HepG2 (cell line): ENCODE results near the gene NLRP12. TPM values are rescaled to one million over a fixed set of nuclear protein-coding genes. Genes with fewer than 3 reads are reported as not detected.

Source experiments
- FOSL2 ChIP-seq: sonication (generic); formaldehyde crosslinking; IDR thresholded peaks from 2 replicates; pipeline ENCODE4 v1.4.0; 2020; ENCODE audit warnings: missing genetic modification reagents
- FOXA3 ChIP-seq: IDR thresholded peaks from 2 replicates; pipeline ENCODE4 v1.6.1; 2016; ENCODE audit warnings: missing genetic modification reagents, missing compliant biosample characterization
- FOXO1 ChIP-seq: sonication (generic); formaldehyde crosslinking; IDR thresholded peaks from 2 replicates; pipeline ENCODE4 v1.4.0; 2020; ENCODE audit warnings: missing genetic modification reagents
- HHEX ChIP-seq: IDR thresholded peaks from 2 replicates; pipeline ENCODE4 v1.6.1; 2016; ENCODE audit warnings: control low read depth
- IRX3 ChIP-seq: sonication (generic); formaldehyde crosslinking; IDR thresholded peaks from 2 replicates; pipeline ENCODE4 v1.8.1; 2023; ENCODE audit warnings: mild to moderate bottlenecking, low read depth, missing genetic modification reagents, borderline replicate concordance
- MEIS1 ChIP-seq: sonication (generic); formaldehyde crosslinking; IDR thresholded peaks from 2 replicates; pipeline ENCODE4 v1.9.0; 2021; ENCODE audit warnings: mild to moderate bottlenecking, missing genetic modification reagents, moderate library complexity, borderline replicate concordance
- MEIS2 ChIP-seq: sonication (generic); formaldehyde crosslinking; IDR thresholded peaks from 2 replicates; pipeline ENCODE4 v1.9.0; 2021; ENCODE audit warnings: mild to moderate bottlenecking, missing genetic modification reagents
- MIER3 ChIP-seq: IDR thresholded peaks from 2 replicates; pipeline ENCODE4 v1.6.1; 2016; ENCODE audit warnings: missing compliant biosample characterization, borderline replicate concordance
- PRMT3 ChIP-seq: sonication (generic); formaldehyde crosslinking; IDR thresholded peaks from 2 replicates; pipeline ENCODE4 v1.8.1; 2022; ENCODE audit warnings: low read depth, mild to moderate bottlenecking, moderate library complexity, missing genetic modification reagents, borderline replicate concordance
- RXRB ChIP-seq: IDR thresholded peaks from 2 replicates; pipeline ENCODE4 v1.6.1; 2016; ENCODE audit warnings: borderline replicate concordance, missing genetic modification reagents, missing compliant biosample characterization
- SUZ12 ChIP-seq: fragments of 150-350 bp; IDR thresholded peaks from 2 replicates; pipeline ENCODE4 v1.6.1; 2014; ENCODE audit warnings: low read depth, low read length
- TAF15 ChIP-seq: fragments of 200-400 bp; formaldehyde crosslinking; IDR thresholded peaks from one replicate; pipeline ENCODE4 v1.6.1; 2018; ENCODE audit warnings: mild to moderate bottlenecking, low read depth, low read length; ENCODE audit not compliant: poor library complexity, severe bottlenecking
- TCF7L2 ChIP-seq: IDR thresholded peaks from 2 replicates; pipeline ENCODE4 v1.6.1; 2011; ENCODE audit warnings: mild to moderate bottlenecking, low read depth, low read length, moderate library complexity
- ZNF367 ChIP-seq: sonication (generic); formaldehyde crosslinking; IDR thresholded peaks from 2 replicates; pipeline ENCODE4 v1.4.0; 2020; ENCODE audit warnings: missing genetic modification reagents, borderline replicate concordance
- polyA plus RNA-seq, 8 experiments: library from polyadenylated mRNA; depleted of rRNA in 3 of 8; stranded (reverse) in 7 of 8; unstranded in 1 of 8; fragments of >200 nt; fragmentation: Illumina TruSeq in 4 of 8; extraction: Trizol in 4 of 8; gene quantifications; 2 replicates each; pipeline versions ENCODE4 v1.2.1 to v1.2.3, GENCODE V29; 2011 to 2016; ENCODE audit warnings: low read depth in 4 of 8, missing spikeins in 1 of 8, mixed read lengths in 1 of 8; ENCODE audit not compliant: insufficient read depth in 1 of 8
- total RNA-seq, 5 experiments: library from RNA; depleted of rRNA; stranded (reverse); fragments of >200 nt; fragmentation: Illumina TruSeq; extraction: Trizol; gene quantifications; 2 replicates each; pipeline ENCODE4 v1.2.3, GENCODE V29; 2016; ENCODE audit warnings: low read depth in 1 of 5
- TF ChIP-seq, protein P1 (sequence below): sonication (generic); formaldehyde crosslinking; IDR thresholded peaks from 2 replicates; pipeline ENCODE4 v1.4.0; 2020; ENCODE audit warnings: mild to moderate bottlenecking, low read depth, missing genetic modification reagents
- TF ChIP-seq, protein P2 (sequence below): IDR thresholded peaks from 2 replicates; pipeline ENCODE4 v1.6.1; 2012; ENCODE audit warnings: low read depth, low read length, improper control_type of control experiment
- TF ChIP-seq, protein P3 (sequence below): sonication (generic); formaldehyde crosslinking; IDR thresholded peaks from 2 replicates; pipeline ENCODE4 v1.4.0; 2020; ENCODE audit warnings: missing genetic modification reagents
- TF ChIP-seq, protein P4 (sequence below): sonication (generic); formaldehyde crosslinking; IDR thresholded peaks from 2 replicates; pipeline ENCODE4 v1.4.0; 2020; ENCODE audit warnings: missing genetic modification reagents, borderline replicate concordance
- TF ChIP-seq, protein P5 (sequence below): sonication (generic); formaldehyde crosslinking; IDR thresholded peaks from 2 replicates; pipeline ENCODE4 v1.4.0; 2020; ENCODE audit warnings: missing genetic modification reagents

Gene NLRP12
- total and polyA plus RNA-seq, 2 of the 13 experiments (the other 11 are each of a cell fraction or from before 2014, with no cell fraction given), result 0.15 to 0.20 TPM

DNA sequence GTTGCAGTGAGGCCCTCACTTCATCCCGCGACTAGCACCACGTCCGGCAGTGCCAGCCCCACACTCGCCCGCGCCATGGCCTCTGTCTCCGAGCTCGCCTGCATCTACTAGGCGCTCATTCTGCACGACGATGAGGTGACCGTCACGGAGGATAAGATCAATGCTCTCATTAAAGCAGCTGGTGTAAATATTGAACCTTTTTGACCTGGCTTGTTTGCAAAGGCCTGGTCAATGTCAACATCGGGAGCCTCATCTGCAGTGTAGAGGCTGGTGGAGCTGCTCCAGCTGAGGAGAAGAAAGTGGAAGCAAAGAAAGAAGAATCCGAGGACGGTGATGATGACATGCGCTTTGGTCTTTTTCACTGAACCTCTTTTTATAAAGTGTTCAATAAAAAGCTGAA is 48.6 kb downstream of the NLRP12 start (continued):
- no peak for TF ChIP-seq MEIS1 (CRISPR knock-in tag)
- no peak for TF ChIP-seq TCF7L2
- TF ChIP-seq, protein P1, sequence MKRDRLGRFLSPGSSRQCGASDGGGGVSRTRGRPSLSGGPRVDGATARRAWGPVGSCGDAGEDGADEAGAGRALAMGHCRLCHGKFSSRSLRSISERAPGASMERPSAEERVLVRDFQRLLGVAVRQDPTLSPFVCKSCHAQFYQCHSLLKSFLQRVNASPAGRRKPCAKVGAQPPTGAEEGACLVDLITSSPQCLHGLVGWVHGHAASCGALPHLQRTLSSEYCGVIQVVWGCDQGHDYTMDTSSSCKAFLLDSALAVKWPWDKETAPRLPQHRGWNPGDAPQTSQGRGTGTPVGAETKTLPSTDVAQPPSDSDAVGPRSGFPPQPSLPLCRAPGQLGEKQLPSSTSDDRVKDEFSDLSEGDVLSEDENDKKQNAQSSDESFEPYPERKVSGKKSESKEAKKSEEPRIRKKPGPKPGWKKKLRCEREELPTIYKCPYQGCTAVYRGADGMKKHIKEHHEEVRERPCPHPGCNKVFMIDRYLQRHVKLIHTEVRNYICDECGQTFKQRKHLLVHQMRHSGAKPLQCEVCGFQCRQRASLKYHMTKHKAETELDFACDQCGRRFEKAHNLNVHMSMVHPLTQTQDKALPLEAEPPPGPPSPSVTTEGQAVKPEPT (CRISPR knock-in tag), result no peak
- no peak for TF ChIP-seq ZNF367 (CRISPR knock-in tag)
- peak; percentile 78 for TF ChIP-seq FOXA3
- no peak for TF ChIP-seq PRMT3 (CRISPR knock-in tag)
- peak; percentile 11; the same call in 1 of the 2 replicates for TF ChIP-seq FOXO1 (CRISPR knock-in tag)
- TF ChIP-seq MEIS2 (CRISPR knock-in tag), result no peak
- TF ChIP-seq, protein P2, sequence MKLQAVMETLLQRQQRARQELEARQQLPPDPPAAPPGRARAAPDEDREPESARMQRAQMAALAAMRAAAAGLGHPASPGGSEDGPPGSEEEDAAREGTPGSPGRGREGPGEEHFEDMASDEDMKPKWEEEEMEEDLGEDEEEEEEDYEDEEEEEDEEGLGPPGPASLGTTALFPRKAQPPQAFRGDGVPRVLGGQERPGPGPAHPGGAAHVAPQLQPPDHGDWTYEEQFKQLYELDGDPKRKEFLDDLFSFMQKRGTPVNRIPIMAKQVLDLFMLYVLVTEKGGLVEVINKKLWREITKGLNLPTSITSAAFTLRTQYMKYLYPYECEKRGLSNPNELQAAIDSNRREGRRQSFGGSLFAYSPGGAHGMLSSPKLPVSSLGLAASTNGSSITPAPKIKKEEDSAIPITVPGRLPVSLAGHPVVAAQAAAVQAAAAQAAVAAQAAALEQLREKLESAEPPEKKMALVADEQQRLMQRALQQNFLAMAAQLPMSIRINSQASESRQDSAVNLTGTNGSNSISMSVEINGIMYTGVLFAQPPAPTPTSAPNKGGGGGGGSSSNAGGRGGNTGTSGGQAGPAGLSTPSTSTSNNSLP, result peak; percentile 62; the same call in 1 of the 2 replicates
- TF ChIP-seq HHEX (CRISPR knock-in tag), result peak; percentile 66; the same call in 1 of the 2 replicates
- TF ChIP-seq, protein P3, sequence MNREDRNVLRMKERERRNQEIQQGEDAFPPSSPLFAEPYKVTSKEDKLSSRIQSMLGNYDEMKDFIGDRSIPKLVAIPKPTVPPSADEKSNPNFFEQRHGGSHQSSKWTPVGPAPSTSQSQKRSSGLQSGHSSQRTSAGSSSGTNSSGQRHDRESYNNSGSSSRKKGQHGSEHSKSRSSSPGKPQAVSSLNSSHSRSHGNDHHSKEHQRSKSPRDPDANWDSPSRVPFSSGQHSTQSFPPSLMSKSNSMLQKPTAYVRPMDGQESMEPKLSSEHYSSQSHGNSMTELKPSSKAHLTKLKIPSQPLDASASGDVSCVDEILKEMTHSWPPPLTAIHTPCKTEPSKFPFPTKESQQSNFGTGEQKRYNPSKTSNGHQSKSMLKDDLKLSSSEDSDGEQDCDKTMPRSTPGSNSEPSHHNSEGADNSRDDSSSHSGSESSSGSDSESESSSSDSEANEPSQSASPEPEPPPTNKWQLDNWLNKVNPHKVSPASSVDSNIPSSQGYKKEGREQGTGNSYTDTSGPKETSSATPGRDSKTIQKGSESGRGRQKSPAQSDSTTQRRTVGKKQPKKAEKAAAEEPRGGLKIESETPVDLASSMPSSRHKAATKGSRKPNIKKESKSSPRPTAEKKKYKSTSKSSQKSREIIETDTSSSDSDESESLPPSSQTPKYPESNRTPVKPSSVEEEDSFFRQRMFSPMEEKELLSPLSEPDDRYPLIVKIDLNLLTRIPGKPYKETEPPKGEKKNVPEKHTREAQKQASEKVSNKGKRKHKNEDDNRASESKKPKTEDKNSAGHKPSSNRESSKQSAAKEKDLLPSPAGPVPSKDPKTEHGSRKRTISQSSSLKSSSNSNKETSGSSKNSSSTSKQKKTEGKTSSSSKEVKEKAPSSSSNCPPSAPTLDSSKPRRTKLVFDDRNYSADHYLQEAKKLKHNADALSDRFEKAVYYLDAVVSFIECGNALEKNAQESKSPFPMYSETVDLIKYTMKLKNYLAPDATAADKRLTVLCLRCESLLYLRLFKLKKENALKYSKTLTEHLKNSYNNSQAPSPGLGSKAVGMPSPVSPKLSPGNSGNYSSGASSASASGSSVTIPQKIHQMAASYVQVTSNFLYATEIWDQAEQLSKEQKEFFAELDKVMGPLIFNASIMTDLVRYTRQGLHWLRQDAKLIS (CRISPR knock-in tag), result no peak
- TF ChIP-seq, protein P4, sequence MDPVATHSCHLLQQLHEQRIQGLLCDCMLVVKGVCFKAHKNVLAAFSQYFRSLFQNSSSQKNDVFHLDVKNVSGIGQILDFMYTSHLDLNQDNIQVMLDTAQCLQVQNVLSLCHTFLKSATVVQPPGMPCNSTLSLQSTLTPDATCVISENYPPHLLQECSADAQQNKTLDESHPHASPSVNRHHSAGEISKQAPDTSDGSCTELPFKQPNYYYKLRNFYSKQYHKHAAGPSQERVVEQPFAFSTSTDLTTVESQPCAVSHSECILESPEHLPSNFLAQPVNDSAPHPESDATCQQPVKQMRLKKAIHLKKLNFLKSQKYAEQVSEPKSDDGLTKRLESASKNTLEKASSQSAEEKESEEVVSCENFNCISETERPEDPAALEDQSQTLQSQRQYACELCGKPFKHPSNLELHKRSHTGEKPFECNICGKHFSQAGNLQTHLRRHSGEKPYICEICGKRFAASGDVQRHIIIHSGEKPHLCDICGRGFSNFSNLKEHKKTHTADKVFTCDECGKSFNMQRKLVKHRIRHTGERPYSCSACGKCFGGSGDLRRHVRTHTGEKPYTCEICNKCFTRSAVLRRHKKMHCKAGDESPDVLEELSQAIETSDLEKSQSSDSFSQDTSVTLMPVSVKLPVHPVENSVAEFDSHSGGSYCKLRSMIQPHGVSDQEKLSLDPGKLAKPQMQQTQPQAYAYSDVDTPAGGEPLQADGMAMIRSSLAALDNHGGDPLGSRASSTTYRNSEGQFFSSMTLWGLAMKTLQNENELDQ (CRISPR knock-in tag), result no peak
- TF ChIP-seq MIER3, result no peak
- TF ChIP-seq FOSL2 (CRISPR knock-in tag), result 0 out of 2 replicates have a peak, but pooled peaks have one; percentile 12
- TF ChIP-seq RXRB (CRISPR knock-in tag), result 0 out of 2 replicates have a peak, but pooled peaks have one; percentile 42
- TF ChIP-seq IRX3, result no peak
- TF ChIP-seq TAF15, result no peak
- TF ChIP-seq, protein P5, sequence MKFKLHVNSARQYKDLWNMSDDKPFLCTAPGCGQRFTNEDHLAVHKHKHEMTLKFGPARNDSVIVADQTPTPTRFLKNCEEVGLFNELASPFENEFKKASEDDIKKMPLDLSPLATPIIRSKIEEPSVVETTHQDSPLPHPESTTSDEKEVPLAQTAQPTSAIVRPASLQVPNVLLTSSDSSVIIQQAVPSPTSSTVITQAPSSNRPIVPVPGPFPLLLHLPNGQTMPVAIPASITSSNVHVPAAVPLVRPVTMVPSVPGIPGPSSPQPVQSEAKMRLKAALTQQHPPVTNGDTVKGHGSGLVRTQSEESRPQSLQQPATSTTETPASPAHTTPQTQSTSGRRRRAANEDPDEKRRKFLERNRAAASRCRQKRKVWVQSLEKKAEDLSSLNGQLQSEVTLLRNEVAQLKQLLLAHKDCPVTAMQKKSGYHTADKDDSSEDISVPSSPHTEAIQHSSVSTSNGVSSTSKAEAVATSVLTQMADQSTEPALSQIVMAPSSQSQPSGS, result no peak
- TF ChIP-seq SUZ12, result no peak
